Measurements from ENCODE around the gene TRIM28.

Gene TRIM28

GRCh38 chr19:58549664-58550361 is 5.9 kb downstream of the TRIM28 start:
- no peak for DNase-seq

GRCh38 chr19:58550362-58551122 is 6.7 kb downstream of the TRIM28 start:
- no peak for DNase-seq

- DNase-seq = no peak
Observed at GRCh38 chr19:58551123-58551497, 7.2 kb downstream of the TRIM28 start.

GRCh38 chr19:58551577-58552471 is 8.0 kb downstream of the TRIM28 start:
- no peak for DNase-seq

GRCh38 chr19:58552655-58553054 is 8.8 kb downstream of the TRIM28 start:
- DNase-seq = no peak

GRCh38 chr19:58553799-58554493 is 10.1 kb downstream of the TRIM28 start:
- no peak for DNase-seq

- DNase-seq = no peak
Observed at GRCh38 chr19:58554494-58555368, 10.9 kb downstream of the TRIM28 start, which contains the start of gene CHMP2A. TSS of gene CHMP2A (minus strand) at chr19:58555105. CDS start at chr19:58554212, 893 bp downstream.

GRCh38 chr19:58555369-58555885 is 11.6 kb downstream of the TRIM28 start:
- DNase-seq = no peak

GRCh38 chr19:58555920-58556621 is 12.2 kb downstream of the TRIM28 start:
- DNase-seq = no peak

GRCh38 chr19:58556622-58557220 is 12.9 kb downstream of the TRIM28 start:
- DNase-seq = no peak

GRCh38 chr19:58557221-58558065 is 13.6 kb downstream of the TRIM28 start:
- DNase-seq = no peak

GRCh38 chr19:58558066-58558622 is 14.3 kb downstream of the TRIM28 start, which contains the start of gene UBE2M:
TSS of gene UBE2M (minus strand) at chr19:58558611. CDS start at chr19:58558381, 230 bp downstream.
- no peak for DNase-seq

GRCh38 chr19:58558623-58559274 is 14.9 kb downstream of the TRIM28 start:
- DNase-seq = no peak

GRCh38 chr19:58559275-58560006 is 15.6 kb downstream of the TRIM28 start:
- DNase-seq = no peak

GRCh38 chr19:58560007-58560887 is 16.4 kb downstream of the TRIM28 start:
- no peak for DNase-seq

GRCh38 chr19:58560921-58561320 is 17.1 kb downstream of the TRIM28 start:
- no peak for DNase-seq
